ENCODE results near the gene AGO1.
"Not testable (repeated sequence)": the region's sequence is repeated elsewhere in the genome, so short reads cannot be mapped to it uniquely, and the experiment has no call there.

GRCh38 chr1:35964277-35964676, 81.3 kb downstream of the AGO1 start:
- TF ChIP-seq EZH2 (IDR thresholded peaks at IDR 0.05; ENCODE audit: borderline replicate concordance, insufficient read depth, low read length, poor library complexity, severe bottlenecking); CTCF (IDR thresholded peaks at IDR 0.05; ENCODE audit: poor library complexity, severe bottlenecking); TAF1 (IDR thresholded peaks at IDR 0.05; ENCODE audit: low read depth); SMC3 (conservative IDR thresholded peaks at IDR 0.05; ENCODE audit: poor library complexity); POLR2AphosphoS5 (IDR thresholded peaks at IDR 0.05); EP300 (conservative IDR thresholded peaks at IDR 0.05; ENCODE audit: poor library complexity, severe bottlenecking); RAD21 (conservative IDR thresholded peaks at IDR 0.05): not testable (repeated sequence)

Data from neural cell (in vitro differentiated cells).